ENCODE measurements around the gene MSI2. TPM values are rescaled to one million over a fixed set of nuclear protein-coding genes. Genes with fewer than 3 reads are reported as not detected.

MSI2 gene
- polyA plus RNA-seq, 1 of the 3 experiments (the other 2 are of a cell fraction), result 24.1 TPM

GRCh38 chr17:57572600-57572999 is 316.3 kb downstream of the MSI2 start (continued):
- TF ChIP-seq ZBTB33 (IDR thresholded peaks at IDR 0.05; ENCODE audit: borderline replicate concordance, low read depth) (no peak), YY1 (IDR thresholded peaks at IDR 0.05; ENCODE audit: low read depth) (no peak), MEF2A (IDR thresholded peaks at IDR 0.05; ENCODE audit: borderline replicate concordance, low read depth) (no peak), GATA2 (CRISPR knock-in tag; IDR thresholded peaks at IDR 0.05) (no peak), FOSL2 (IDR thresholded peaks at IDR 0.05; ENCODE audit: borderline replicate concordance, low read depth) (no peak), NRF1 (IDR thresholded peaks at IDR 0.05; ENCODE audit: low read depth, low read length) (no peak), JUND (IDR thresholded peaks at IDR 0.05) (no peak), MXI1 (IDR thresholded peaks at IDR 0.05; ENCODE audit: low read depth, low read length) (no peak)

GRCh38 chr17:57574040-57574513 is 317.8 kb downstream of the MSI2 start:
- H3K27ac ChIP-seq (ENCODE audit: low read depth in 2 of 2, low read length in 1 of 2), result peak overlapping the region in 1 of 2 experiments; percentile 64; a peak in 2 of 4 replicates
- peaks cover 0 to 77% of the 10 kb centered on the region in 2 experiments; a peak in 3 of 4 replicates for H3K4me1 ChIP-seq (ENCODE audit: control insufficient read depth in 1 of 2, insufficient read depth in 2 of 2, low read depth in 1 of 2, low read length in 1 of 2)
- no peaks in the 10 kb centered on the region for H3K9me3 ChIP-seq
- H3K4me2 ChIP-seq, result no peak overlapping the region
- H3K9ac ChIP-seq, result no peak overlapping the region
- H3F3A ChIP-seq (replicated peaks; ENCODE audit: insufficient read depth), result no peaks in the 10 kb centered on the region
- H3K79me2 ChIP-seq (ENCODE audit: insufficient read depth), result no peaks in the 10 kb centered on the region
- no peak for DNase-seq
- CTCF ChIA-PET, result interaction anchor here (1.3 to 9.5 kb wide), 6 partner anchors 12 to 209 kb away, joined by 3 to 75 read pairs (median 8); no protein-coding TSS in a partner anchor
- WGBS (ENCODE audit: low lambda C conversion rate), result 90% methylated on average over 4 of the region's 4 CpGs
- no peak overlapping the region for H2AFZ ChIP-seq (ENCODE audit: low read depth)
- no peaks in the 10 kb centered on the region for H3K27me3 ChIP-seq (ENCODE audit: insufficient read depth)
- H4K20me1 ChIP-seq (ENCODE audit: insufficient read depth), result no peaks in the 10 kb centered on the region
- no peak overlapping the region; a peak in 1 of 4 replicates for H3K4me3 ChIP-seq (ENCODE audit: low read depth in 2 of 2, low read length in 1 of 2)
- H3K9me2 ChIP-seq, result no peaks in the 10 kb centered on the region
- H3K36me3 ChIP-seq (replicated peaks in 1 of 2; ENCODE audit: control insufficient read depth in 1 of 2, insufficient read depth in 2 of 2, low read length in 1 of 2), result peaks cover 0 to 6% of the 10 kb centered on the region in 2 experiments
- POLR2A ChIA-PET, result interaction anchor here (0.5 to 1.9 kb wide), 4 partner anchors 9 to 678 kb away, joined by 3 to 9 read pairs (median 4); no protein-coding TSS in a partner anchor
- TF ChIP-seq FOSL2 (IDR thresholded peaks at IDR 0.05; ENCODE audit: borderline replicate concordance, low read depth), result no peak
- TF ChIP-seq TAF1 (IDR thresholded peaks at IDR 0.05; ENCODE audit: borderline replicate concordance, low read depth, low read length), result no peak
- TF ChIP-seq IRF3 (IDR thresholded peaks at IDR 0.05; ENCODE audit: low read depth, low read length), result no peak
- TF ChIP-seq RFX5 (IDR thresholded peaks at IDR 0.05; ENCODE audit: low read length), result no peak
- TF ChIP-seq REST (IDR thresholded peaks at IDR 0.05; ENCODE audit: low read depth, low read length), result no peak
- TF ChIP-seq USF2 (IDR thresholded peaks at IDR 0.05; ENCODE audit: borderline replicate concordance, low read depth, low read length), result no peak
- no peak for TF ChIP-seq FOXJ3 (CRISPR knock-in tag; IDR thresholded peaks at IDR 0.05)
- no peak for TF ChIP-seq EP300 (IDR thresholded peaks at IDR 0.05; ENCODE audit: borderline replicate concordance in 1 of 2, low read depth in 1 of 2, low read length in 1 of 2)
- TF ChIP-seq RXRA (IDR thresholded peaks at IDR 0.05; ENCODE audit: borderline replicate concordance, low read depth), result no peak
- no peak for TF ChIP-seq TEAD4 (IDR thresholded peaks at IDR 0.05; ENCODE audit: borderline replicate concordance, insufficient read depth)
- TF ChIP-seq ZBTB33 (IDR thresholded peaks at IDR 0.05; ENCODE audit: borderline replicate concordance, low read depth), result no peak
- no peak for TF ChIP-seq CHD2 (IDR thresholded peaks at IDR 0.05; ENCODE audit: low read length, partially characterized antibody)
- no peak for TF ChIP-seq POLR2AphosphoS5 (IDR thresholded peaks at IDR 0.05; ENCODE audit: low read depth, low read length)
- no peak; the same call in 1 of the 2 replicates for TF ChIP-seq NFIC (IDR thresholded peaks at IDR 0.05; ENCODE audit: borderline replicate concordance)
- no peak for TF ChIP-seq RCOR1 (IDR thresholded peaks at IDR 0.05; ENCODE audit: low read length)
